ENCODE measurements around the gene SNTA1.
A peak's percentile ranks its signal among the peaks of the same experiment; 100 is the strongest.
"Not testable (repeated sequence)": the region's sequence is repeated elsewhere in the genome, so short reads cannot be mapped to it uniquely, and the experiment has no call there.

The SNTA1 gene

DNA sequence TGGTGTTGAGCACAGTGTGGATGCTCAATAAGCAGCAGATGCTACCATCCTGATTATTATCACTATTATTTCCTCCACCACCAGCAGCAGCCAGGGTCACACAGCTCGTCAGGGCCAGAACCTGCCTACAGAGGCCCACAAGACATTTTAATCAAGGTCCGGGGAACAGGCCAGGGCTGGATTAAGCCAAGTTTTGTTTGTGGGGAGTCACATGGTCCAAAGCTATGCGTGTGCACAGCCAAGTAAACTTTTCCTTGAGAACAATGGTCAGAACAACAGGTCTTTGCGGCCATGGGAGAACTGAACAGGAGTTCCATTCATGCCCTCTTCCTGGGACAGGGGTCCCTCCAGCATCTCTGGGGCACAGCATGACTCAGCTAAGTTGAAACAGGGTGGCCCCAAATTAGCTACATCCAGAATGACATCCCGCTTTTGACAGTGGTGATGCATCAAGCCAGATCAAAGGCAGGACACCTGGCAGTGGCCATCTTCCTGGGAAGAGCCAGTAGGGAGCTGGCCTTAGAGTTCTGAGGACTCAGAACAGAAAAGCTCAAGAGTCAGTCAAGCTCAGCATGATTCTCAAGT lies 11.7 kb downstream of the SNTA1 start:
- DNase-seq (ENCODE audit: low read depth): peak; percentile 46

DNA sequence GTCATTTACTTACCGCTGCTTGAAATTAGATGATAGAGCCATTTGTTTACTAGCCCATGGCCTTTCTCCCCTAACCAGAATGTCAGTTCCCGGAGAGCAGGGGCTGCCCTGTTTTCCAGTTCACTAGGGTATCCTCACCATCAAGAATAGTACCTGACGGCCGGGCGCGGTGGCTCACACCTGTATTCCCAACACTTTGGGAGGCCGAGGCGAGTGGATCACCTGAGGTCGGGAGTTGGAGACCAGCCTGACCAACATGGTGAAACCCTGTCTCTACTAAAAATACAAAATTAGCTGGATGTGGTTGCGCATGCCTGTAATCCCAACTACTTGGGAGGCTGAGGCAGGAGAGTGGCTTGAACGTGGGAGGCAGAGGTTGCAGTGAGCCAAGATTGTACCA lies 19.7 kb downstream of the SNTA1 start:
- not testable (repeated sequence) for DNase-seq (ENCODE audit: low read depth)

DNA sequence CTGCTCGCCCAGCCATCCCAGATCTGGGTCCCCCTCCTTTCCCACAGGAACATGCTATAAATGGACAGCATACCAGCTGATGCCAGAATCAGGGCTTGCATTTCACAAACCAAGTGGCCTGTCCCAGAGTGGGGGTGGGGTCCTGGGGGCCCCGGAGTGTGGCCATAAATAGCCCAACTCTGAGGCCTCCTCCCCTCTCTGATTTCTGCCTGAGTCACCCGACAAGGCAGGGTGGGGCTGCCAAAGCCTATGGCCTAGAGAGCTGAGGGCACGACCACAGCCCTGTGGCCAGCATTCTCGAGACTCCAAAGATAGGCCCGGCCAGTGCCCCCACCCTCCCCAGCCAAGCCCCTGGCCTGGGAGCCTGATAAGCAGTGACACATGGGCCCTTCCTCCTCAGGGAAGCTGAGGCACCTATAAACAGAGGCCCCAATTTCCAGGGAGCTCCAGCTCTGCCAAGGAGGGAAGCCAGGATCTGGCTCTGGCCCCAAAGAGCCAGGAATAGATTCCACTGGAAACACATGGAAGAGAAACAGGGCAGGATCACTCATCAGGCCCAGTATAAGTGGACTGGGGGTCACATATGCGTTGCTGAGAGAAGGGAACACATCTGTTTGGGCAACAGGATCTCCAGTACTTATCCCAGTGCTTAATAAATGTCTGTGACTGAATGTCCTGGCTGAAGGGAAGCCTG lies 20.3 kb downstream of the SNTA1 start:
- DNase-seq (ENCODE audit: low read depth): peak; percentile 56

DNA sequence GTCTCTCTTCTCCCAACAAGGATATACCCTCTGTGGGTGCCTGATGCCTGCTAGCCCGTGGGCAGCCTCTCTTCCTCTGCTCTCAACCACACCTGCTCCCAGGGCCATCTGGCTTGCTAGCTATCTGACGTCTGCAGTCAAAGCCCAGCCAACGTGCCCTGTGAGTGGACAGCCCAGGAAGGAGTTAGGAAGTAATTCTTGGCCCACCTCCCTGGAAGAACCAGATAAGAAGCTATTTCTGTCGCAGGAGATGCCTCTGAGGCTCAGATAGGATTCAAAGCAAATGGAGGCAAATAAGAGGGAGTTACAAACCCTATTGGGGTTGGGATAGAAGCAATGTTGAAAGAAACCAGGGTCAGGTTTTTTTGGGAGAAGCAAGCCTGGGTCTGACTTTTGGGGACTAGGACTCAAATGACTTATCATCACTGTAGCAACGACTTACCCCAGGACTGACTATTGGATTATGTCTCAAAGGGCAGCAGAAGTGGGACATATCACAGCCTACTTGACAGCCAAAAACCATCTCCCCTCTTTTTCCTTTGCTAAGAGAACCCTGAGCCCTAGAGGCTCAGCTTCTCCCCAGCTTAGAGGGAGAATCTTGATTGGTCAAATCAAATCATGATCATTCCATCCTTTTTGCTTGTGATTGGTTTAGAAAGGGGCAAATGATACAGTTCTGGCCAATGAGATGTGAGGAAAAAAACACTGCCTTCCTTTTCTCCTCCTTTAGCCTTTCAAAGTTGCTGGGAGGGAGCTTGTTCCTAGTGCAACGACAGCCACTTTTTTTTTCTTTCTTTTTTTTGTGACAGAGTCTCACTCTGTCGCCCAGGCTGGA lies 24.2 kb downstream of the SNTA1 start:
- DNase-seq (ENCODE audit: low read depth): peak; percentile 35

DNA sequence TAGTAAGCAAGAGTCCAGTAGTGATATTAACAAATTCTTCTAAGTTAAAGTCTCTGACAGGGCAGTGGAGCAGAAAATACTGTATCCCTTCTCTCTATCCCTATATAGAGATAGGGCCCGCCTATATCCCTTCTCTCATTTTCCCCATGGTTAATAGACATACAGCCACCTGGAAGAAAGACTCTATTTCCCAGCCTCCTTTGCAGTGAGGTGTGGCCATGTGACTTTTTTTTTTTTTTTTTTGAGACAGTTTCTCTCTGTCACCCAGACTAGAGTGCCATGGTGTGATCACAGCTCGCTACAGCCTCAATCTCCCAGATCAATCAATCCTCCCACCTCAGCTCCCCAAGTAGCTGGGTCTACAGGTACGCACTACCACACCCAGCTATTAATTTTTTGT lies 25.5 kb downstream of the SNTA1 start:
- no peak for DNase-seq (ENCODE audit: low read depth)

DNA sequence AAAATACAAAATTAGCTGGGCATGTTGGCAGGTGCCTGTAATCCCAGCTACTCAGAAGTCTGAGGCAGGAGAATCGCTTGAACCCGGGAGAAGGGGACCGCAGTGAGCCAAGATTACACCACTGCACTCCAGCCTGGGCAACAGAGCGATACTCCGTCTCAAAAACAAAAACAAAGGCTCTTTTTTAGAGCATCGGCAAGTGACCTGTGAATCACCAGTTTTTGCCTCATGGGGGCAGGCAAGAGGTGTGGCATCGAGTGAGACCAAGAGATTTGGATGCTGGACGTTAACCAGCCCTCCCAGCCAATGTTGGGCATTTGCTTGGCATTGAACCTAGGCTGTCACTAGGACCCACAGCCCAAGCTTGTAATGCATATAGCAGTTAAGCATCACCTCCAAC lies 27.6 kb downstream of the SNTA1 start:
- peak; percentile 34 for DNase-seq (ENCODE audit: low read depth)

DNA sequence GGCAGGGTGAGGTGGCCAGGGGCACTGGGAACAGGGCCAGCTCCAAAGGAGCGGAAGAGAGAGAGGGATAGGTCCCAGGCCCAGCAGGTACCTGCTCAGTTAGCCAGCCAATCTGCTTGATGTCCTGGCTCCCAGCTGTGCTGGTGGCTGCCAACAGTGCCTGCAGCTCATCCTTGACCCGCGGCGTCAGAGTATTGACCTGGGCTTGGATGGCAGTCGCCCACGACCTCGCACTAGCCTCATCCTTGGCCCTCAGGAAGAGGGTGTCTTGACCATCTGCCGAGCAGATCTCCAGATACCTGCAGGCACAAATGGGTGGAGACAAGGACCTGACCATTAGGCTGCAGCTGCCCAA lies 31.1 kb downstream of the SNTA1 start:
- no peak for DNase-seq (ENCODE audit: low read depth)

DNA sequence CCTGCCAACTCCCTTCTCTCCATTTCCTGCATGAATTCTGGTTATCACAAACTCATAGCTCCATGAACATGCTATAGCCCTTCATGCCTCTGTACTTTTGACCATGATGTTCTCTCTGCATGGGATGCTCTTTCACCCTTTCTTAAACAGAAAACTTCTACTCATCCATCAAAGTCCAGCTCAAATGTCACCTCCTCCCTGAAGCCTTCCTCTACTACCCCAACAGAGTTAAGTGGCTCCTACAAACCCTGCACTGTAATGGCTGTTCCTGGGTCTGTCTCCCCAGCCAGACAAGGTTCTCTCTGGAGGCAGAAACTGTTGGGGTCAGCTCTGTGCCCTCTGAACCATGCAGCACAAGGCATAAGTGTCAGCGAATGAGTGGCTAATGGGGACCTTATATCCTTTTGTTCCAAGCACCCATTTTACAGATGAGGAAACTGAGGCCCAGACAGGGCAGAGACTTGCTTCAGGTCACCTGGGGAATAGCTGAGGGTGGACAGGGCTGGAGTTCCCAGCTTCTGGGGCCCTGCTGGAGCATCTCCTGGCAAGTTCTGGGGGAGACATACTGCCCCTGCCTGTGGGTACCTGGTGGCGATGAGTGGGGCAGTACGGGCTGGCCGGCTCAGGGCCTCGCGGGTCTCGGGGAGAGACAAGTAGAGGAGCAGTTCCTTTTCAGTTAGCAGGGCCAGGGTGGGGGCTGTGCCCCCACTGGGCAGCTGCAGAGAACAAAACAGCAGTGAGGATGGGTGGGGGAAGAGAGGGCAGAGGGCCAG lies 31.7 kb downstream of the SNTA1 start:
- no peak for DNase-seq (ENCODE audit: low read depth)

DNA sequence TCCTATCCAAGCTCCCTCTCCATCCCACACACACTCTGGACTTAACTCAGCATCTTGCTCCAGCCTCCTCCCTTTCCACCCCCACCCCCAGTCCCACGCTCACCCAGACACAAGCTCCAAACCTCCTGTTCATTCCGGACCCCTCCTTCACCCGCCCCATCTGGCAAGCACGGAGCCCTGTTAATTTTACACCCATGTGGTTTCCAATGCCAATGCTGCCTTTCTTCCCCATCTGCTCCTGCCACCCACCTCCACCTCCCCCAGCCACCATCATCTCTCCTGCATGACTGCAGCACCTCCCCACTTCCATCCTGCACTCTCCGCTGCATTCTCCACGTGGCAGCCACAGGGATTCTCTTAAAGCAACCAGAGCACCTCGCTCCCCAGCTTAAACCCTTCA lies 32.3 kb downstream of the SNTA1 start:
- DNase-seq (ENCODE audit: low read depth): no peak

DNA sequence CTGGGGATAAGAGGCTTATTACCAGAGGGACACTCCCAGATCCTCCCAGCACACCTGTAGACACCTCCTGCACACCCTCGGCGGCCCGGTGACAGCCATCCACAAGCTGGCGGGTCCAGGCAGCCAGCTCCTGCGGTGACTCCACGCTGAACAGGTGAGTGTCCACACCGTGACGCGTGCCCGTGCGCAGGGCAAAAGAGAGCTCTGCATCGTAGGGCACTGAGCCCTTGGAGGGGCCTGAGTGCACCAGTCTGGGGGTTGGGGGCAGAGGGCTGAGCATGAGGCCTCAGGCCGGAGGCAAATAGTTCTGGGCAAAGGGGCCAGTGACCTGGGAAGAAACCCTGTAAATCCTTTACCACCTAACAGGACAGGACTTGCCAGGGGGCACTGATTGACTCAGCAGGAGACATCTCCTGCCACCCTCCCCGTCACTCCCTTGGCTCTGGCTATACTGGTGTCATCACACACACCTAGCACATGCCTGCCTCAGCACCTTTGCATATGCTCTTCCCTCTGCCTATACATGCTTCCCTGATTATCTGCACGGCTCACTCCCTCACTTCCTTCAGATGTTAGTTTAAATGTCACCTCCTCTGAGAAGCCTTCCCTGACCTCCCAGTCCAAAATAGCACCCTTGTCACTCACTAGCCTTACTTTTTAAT lies 33.4 kb downstream of the SNTA1 start:
- no peak for DNase-seq (ENCODE audit: low read depth)

DNA sequence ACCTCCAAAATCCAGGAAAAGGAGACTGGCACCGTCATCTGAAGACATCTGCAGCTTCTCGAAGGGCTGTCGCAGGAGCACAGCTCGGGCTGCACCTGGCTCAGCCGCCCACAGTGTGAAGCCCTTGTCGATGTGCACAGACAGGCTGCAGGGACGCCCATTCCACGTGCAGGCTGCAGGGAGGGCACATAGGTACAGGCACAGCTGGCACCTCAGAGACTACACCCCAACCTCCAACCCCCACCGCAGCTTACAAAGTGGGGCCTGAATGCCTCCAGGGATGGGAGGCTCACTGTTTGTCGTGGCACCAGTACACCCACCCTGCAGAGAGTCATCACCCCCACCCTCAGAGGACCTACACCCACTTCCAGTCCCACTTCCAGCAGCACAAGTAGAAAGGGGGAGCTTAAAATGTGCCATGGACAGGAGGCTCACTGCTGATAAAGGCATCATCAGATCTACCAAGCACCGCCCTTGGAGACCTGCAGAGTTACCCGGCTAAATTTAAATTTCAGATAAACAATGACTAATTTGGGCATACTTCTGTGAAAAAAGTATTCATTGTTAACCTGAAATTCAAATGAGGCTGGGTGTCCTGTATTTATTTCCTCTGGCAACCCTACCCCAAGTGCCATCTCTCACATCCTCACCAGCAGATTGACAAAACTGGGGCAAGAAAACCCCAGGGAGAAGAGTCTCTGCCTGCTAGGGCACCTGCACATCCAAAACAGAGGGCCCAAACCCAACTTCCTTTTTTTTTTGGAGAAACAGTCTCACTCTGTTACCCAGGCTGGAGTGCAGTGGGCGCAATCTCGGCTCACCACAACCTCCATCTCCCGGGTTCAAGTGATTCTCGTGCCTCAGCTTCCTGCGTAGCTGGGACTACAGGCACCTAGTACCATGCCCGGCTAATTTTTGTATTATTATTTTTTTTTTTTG lies 34.6 kb downstream of the SNTA1 start:
- DNase-seq (ENCODE audit: low read depth): no peak

DNA sequence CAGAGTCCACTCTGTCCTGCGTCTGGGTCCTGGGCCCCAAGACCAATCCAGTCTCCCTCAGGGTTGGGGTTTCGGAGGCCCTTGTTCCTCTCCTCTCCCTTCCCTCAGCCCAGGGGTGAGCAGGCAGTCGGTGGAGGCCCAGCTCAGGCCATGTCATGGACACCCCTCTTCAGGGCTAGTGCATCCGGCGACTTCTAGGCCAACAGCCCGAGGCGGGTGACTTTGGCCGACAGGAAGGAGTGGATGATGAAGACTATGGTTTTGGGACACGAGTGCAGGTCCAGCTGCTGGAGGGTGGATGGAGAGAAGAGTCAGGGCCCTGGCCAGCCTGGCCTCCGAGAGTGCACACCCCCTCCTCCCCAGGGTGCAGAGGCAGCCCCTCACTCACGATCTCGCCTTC lies 35.2 kb downstream of the SNTA1 start:
- no peak for DNase-seq (ENCODE audit: low read depth)

DNA sequence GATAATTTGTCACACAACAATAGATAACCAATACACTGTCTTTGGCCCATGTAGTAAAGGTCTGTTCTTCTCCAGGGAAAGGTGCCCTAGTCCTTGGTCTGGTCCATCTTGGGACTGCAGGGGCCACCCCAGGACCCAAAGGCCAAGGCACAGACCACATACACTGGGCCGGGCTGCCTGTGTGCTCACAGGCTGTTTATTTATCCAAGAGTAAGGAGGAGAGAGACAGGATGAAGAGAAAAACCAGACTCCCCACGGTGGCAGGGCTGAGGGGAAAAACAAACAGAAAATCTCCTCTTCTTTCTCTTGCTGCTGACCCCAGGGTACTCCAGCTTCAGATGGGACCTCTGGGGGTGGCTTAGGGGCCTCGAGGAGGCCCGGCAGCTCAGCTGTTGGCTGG lies 35.8 kb downstream of the SNTA1 start:
- DNase-seq (ENCODE audit: low read depth): no peak

DNA sequence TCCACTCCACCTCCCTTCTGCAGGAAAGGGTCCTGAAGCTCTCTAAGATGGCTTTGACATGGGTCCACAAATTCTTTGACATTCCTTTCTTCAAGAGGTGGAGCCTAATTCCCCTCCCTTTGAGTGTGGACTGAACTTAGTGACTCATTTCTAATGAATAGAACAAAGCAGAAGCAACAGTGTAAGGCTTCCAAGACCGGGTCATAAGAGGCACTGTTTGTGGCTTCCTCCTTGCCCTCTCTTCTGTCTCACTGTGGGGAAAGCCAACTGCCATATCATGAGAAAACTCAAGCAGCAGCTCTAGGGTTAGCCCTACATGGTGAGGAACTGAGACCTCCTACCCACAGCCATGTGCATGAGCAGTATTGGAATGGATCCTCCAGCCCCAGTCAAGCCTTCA lies 36.3 kb downstream of the SNTA1 start:
- peak; percentile 56 for DNase-seq (ENCODE audit: low read depth)

DNA sequence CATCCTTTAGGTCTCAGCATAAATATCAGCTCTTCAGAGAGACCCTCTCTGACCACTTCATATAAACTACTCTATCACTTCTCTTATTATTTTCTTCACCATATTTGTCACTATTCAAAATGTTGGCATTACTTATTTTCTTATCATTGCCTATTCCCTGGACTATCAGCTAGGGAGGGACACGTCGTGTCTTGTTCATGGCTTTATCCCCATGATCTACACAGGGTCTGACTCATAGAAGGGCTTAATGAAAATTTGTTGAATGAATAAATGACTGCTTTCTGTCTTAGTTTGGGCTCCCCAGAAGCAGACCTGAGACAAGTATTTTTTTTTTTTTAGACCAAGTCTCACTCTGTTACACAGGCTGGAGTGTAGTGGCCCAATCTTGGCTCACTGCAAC lies 39.3 kb downstream of the SNTA1 start:
- no peak for DNase-seq (ENCODE audit: low read depth)

DNA sequence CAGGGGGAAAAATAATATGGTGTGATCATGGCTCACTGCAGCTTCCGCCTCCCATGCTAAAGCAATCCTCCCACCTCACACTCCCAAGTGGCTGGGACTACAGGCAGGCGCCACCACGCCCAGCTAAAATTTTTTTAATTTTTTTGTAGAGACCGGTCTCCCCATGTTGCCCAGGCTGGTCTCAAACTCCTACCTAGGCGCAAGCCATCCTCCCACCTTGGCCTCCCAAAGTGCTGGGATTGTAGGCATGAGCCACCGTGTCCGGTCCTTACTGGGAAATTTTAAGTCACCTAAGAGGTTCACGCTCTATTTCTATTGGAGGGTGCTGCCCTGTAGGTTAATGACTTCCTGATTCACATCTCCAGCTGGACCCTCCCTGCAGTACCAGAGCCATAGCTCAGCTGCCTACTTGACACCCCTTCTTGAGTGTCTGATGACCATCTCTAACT lies 41.6 kb downstream of the SNTA1 start:
- DNase-seq (ENCODE audit: low read depth): peak; percentile 20

DNA sequence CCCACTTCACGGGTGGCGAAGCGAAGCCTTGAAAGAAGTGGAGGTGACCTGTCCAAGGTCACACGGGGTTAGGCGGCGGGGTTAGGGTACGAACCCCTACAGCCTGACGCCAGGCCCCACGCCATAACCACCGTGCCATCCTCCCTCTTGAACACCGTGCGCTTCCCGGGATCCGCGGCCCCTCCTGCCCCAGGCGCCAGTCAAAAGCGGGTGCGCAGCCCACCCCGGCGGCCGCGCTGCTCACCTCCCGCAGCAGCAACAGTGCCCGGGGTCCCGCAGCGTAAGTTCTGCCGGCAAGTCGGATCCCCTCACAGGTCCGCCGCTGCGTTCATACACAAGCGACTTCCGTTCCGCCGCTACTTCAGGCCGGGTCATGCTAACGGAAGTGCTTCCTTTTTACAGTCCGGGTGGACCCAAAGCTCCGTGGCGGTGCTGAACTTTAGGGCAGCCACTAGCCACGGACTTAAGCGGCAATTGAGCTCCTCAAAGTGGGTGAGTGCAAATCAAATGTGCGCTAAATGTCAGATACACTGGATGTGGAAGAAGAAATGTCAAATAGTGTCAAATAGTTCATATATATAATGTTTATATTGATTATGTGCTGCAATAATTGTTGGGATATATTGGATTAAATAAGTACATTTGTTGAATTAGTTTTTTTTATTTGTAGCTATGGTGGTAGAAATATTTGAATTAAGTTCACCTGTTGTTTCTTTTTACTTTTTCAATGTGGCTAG lies 42.2 kb downstream of the SNTA1 start, which contains the start of gene CDK5RAP1:
TSS of gene CDK5RAP1 (minus strand) at position 336 of the 737 bp plus-strand sequence. CDS start 4,455 bp downstream, outside the sequence.
- DNase-seq (ENCODE audit: low read depth): peak; percentile 92

DNA sequence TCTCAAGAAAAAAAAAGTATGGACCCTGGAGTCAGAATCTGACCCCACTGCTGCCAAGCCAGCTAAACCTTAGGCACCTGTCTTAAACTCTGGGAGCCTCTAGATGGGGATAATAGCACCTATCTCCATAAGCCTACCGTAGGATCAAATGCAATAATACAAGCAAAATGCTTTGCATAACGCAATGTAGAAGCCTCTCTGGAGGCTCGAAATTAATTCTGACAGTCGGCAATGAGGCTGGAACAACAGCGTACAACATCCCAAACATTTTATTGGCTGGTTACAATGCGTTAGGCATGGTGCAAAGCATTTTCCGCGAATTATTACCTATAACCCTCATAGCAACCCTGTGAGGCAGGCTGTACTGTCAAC lies 42.8 kb downstream of the SNTA1 start:
- peak; percentile 19 for DNase-seq (ENCODE audit: low read depth)

DNA sequence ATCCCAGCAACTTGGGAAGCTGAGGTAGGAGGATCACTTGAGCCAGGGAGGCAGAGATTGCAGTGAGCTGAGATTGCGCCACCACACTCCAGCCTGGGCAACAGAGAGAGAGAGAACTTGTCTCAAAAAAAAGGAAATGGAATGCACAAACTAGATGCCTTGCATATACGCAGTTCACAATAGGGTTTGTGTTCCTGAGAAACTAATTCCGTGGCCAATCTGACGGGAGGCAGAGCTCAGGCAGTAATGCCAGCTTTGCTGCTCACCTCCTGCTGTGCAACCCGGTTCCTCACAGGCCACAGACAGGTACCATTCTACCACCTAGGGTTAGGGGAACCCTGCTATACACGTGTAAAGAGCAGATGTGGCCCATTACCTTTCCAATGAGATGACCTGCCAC lies 43.6 kb downstream of the SNTA1 start:
- peak; percentile 25 for DNase-seq (ENCODE audit: low read depth)

DNA sequence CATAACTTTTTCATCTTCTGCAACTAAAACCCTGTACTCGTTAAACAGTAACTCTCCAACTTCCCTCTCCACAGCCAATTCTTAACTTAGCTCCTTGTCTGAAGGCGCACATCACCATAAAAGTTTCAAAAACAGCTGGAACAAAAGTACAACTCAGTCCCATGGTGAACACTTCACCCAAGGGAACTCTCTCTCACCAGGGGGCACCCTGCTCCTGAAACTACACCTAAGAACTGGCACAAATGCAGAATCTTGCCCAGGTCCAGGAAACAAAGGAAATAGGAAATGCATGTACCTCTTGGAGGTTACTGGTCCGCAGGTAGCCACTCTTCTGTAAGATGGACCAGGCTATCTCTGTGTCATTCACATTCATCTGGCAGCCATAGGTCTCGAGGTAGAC lies 48.8 kb downstream of the SNTA1 start:
- DNase-seq (ENCODE audit: low read depth): no peak
